Thyroid gland (tissue), 4 donors: ENCODE data around the gene RPS14.

ENCODE experiments used
- POLR2A ChIP-seq, 2 donors: fragments of 450-650 bp; IDR thresholded peaks; one replicate each; pipeline ENCODE4 v1.6.1; 2017; ENCODE audit warnings: antibody characterized with exemption in 2 of 2, mild to moderate bottlenecking in 2 of 2, moderate library complexity in 1 of 2
- TF ChIP-seq, protein P1 (sequence below), 6 experiments: fragments of 200-600 bp in 3 of 6; fragments of 450-650 bp in 3 of 6; sonication (generic) in 3 of 6; IDR thresholded peaks; one replicate each; pipeline ENCODE4 v1.5.1; 2016 to 2019; ENCODE audit warnings: antibody characterized with exemption in 6 of 6, mild to moderate bottlenecking in 2 of 6, inconsistent platforms in 1 of 6, moderate library complexity in 1 of 6

DNA sequence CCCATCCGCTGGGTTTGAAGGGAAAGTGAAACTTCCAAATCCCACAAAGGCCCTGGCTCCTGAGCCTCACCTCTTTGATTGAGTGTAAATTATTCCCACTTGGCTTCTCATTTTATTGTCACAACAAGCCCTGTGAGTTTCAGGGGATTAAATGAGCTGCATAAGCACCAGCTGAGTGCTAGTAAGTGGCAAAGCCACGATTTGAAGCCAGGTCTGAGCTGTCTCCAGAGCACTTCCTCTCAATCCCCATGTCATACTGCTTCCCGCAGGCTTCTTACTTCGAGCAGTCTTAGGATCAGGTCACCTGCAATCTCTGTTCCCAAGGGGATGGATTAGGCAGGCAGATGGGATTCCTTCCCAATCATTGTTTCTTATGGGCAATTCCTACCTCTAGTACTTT lies 18.0 kb downstream of the RPS14 start:
- TF ChIP-seq, protein P1, sequence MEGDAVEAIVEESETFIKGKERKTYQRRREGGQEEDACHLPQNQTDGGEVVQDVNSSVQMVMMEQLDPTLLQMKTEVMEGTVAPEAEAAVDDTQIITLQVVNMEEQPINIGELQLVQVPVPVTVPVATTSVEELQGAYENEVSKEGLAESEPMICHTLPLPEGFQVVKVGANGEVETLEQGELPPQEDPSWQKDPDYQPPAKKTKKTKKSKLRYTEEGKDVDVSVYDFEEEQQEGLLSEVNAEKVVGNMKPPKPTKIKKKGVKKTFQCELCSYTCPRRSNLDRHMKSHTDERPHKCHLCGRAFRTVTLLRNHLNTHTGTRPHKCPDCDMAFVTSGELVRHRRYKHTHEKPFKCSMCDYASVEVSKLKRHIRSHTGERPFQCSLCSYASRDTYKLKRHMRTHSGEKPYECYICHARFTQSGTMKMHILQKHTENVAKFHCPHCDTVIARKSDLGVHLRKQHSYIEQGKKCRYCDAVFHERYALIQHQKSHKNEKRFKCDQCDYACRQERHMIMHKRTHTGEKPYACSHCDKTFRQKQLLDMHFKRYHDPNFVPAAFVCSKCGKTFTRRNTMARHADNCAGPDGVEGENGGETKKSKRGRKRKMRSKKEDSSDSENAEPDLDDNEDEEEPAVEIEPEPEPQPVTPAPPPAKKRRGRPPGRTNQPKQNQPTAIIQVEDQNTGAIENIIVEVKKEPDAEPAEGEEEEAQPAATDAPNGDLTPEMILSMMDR (IDR thresholded peaks at IDR 0.05) = no peak
- no peak for TF ChIP-seq POLR2A (IDR thresholded peaks at IDR 0.05)
